ENCODE measurements around the gene IPO11.

GRCh38 chr5:62568143-62568542 lies 155.6 kb downstream of the IPO11 start:
- TF ChIP-seq, protein P1, sequence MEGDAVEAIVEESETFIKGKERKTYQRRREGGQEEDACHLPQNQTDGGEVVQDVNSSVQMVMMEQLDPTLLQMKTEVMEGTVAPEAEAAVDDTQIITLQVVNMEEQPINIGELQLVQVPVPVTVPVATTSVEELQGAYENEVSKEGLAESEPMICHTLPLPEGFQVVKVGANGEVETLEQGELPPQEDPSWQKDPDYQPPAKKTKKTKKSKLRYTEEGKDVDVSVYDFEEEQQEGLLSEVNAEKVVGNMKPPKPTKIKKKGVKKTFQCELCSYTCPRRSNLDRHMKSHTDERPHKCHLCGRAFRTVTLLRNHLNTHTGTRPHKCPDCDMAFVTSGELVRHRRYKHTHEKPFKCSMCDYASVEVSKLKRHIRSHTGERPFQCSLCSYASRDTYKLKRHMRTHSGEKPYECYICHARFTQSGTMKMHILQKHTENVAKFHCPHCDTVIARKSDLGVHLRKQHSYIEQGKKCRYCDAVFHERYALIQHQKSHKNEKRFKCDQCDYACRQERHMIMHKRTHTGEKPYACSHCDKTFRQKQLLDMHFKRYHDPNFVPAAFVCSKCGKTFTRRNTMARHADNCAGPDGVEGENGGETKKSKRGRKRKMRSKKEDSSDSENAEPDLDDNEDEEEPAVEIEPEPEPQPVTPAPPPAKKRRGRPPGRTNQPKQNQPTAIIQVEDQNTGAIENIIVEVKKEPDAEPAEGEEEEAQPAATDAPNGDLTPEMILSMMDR (conservative IDR thresholded peaks at IDR 0.05; ENCODE audit: low read depth in 2 of 2) = no peak
- TF ChIP-seq REST (IDR thresholded peaks at IDR 0.05; ENCODE audit: unreplicated experiment) (no peak), POLR2AphosphoS5 (IDR thresholded peaks at IDR 0.05; ENCODE audit: low read depth) (no peak), EZH2 (IDR thresholded peaks at IDR 0.05; ENCODE audit: low read depth, unreplicated experiment) (no peak), CREB1 (CRISPR knock-in tag; IDR thresholded peaks at IDR 0.05; ENCODE audit: low read depth) (no peak), EZH2phosphoT487 (IDR thresholded peaks at IDR 0.05; ENCODE audit: unreplicated experiment) (no peak), ETS1 (IDR thresholded peaks at IDR 0.05) (no peak), JUNB (IDR thresholded peaks at IDR 0.05; ENCODE audit: unreplicated experiment) (no peak), ZNF331 (CRISPR knock-in tag; IDR thresholded peaks at IDR 0.05; ENCODE audit: low read depth) (no peak), NANOG (IDR thresholded peaks at IDR 0.05; ENCODE audit: borderline replicate concordance) (no peak), STAT1 (IDR thresholded peaks at IDR 0.05; ENCODE audit: unreplicated experiment) (no peak), ZNF114 (CRISPR knock-in tag; IDR thresholded peaks at IDR 0.05) (no peak)

Data from GM23338 (cell line).